ENCODE results near the gene GPR142. TPM values are rescaled to one million over a fixed set of nuclear protein-coding genes. Genes with fewer than 3 reads are reported as not detected.

Gene GPR142
- total RNA-seq, 1 donor from 2014 or later: not detected

DNA sequence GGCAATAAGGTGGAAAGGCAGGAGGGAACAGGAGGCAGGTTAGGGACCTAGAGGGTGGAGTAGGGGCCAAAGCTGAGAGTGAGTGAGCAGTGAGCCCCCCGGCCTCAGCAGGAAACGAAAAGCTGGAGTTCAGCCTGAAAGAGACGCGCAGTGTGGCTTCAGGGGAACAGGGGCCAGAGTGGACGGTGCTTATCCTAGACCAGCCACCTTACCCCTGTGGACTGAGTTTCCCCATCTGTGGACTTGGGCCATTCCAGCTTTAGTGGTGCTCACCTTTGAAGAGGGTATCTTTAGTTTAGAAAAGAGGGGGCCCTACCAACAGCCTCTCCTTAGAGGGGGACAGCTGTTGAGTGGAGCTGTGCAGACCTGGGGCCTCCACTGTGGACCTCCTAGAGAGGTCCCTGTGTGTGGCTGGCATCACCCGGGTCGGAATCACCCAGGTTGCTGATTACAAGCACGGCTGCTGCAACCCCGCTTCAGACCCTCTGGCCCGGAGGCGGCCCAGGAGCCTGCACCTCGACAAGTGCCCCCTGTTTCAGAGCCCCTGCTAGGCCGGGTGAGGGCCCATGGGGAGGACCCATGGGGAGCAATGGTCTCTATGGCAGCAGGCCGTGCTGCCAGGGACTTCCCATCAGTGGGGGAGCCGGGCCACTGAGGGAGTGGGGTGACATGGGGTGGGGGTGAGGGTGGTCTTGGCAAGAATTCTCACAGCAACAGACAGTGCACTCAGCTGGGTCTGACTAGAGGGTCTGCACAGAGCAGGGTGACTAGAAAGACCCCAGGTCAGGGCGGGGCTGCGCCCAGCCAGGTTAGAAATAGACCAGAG, 2.6 kb downstream of the GPR142 start:
- DNase-seq (ENCODE audit: low spot score in 2 of 2): no peak
- Histone ChIP-seq H3K27ac (no peak overlapping the region), H3K27me3 (no peaks in the 10 kb centered on the region), H3K4me1 (no peaks in the 10 kb centered on the region), H3K4me3 (no peak overlapping the region), H3K9me3 (no peaks in the 10 kb centered on the region), H3K36me3 (no peaks in the 10 kb centered on the region)
- intact Hi-C loops (cut with DNase I): no loop called here
- TF ChIP-seq, protein P1, sequence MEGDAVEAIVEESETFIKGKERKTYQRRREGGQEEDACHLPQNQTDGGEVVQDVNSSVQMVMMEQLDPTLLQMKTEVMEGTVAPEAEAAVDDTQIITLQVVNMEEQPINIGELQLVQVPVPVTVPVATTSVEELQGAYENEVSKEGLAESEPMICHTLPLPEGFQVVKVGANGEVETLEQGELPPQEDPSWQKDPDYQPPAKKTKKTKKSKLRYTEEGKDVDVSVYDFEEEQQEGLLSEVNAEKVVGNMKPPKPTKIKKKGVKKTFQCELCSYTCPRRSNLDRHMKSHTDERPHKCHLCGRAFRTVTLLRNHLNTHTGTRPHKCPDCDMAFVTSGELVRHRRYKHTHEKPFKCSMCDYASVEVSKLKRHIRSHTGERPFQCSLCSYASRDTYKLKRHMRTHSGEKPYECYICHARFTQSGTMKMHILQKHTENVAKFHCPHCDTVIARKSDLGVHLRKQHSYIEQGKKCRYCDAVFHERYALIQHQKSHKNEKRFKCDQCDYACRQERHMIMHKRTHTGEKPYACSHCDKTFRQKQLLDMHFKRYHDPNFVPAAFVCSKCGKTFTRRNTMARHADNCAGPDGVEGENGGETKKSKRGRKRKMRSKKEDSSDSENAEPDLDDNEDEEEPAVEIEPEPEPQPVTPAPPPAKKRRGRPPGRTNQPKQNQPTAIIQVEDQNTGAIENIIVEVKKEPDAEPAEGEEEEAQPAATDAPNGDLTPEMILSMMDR (IDR thresholded peaks at IDR 0.05): no peak

DNA sequence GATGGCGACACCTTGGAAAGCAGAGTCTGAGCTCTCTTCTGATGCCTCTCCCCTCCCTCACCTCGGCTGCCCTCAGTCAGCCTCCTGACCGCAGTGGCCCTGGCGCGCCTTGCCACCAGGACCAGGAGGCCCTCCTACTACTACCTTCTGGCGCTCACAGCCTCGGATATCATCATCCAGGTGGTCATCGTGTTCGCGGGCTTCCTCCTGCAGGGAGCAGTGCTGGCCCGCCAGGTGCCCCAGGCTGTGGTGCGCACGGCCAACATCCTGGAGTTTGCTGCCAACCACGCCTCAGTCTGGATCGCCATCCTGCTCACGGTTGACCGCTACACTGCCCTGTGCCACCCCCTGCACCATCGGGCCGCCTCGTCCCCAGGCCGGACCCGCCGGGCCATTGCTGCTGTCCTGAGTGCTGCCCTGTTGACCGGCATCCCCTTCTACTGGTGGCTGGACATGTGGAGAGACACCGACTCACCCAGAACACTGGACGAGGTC, 4.4 kb downstream of the GPR142 start:
- Histone ChIP-seq H3K4me3 (no peak overlapping the region), H3K4me1 (no peaks in the 10 kb centered on the region), H3K27me3 (no peaks in the 10 kb centered on the region), H3K36me3 (no peaks in the 10 kb centered on the region), H3K27ac (no peak overlapping the region), H3K9me3 (no peaks in the 10 kb centered on the region)
- DNase-seq (ENCODE audit: low spot score in 2 of 2): no peak
- intact Hi-C loops (cut with DNase I): no loop called here
- TF ChIP-seq, protein P1 (IDR thresholded peaks at IDR 0.05): no peak

DNA sequence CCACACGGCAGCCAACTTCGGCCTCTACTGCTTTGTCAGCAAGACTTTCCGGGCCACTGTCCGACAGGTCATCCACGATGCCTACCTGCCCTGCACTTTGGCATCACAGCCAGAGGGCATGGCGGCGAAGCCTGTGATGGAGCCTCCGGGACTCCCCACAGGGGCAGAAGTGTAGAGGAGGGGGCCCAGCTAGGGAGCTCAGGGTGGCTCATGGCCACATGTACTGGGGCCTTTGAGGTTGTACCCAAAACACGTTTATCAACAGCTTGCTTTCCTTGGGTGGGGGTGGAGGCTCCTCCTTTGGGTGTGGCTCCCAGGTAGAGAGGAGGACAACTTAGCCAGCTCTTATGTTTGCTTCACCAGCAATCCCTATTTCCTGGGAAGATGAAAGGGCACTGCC, 5.1 kb downstream of the GPR142 start:
- TF ChIP-seq, protein P1 (IDR thresholded peaks at IDR 0.05): no peak
- intact Hi-C loops (cut with DNase I): no loop called here
- H3K27me3 ChIP-seq: no peaks in the 10 kb centered on the region
- no peak for DNase-seq (ENCODE audit: low spot score in 2 of 2)
- H3K27ac ChIP-seq: no peak overlapping the region
- H3K4me1 ChIP-seq: no peaks in the 10 kb centered on the region
- H3K9me3 ChIP-seq: no peaks in the 10 kb centered on the region
- no peak overlapping the region for H3K4me3 ChIP-seq
- no peaks in the 10 kb centered on the region for H3K36me3 ChIP-seq

DNA sequence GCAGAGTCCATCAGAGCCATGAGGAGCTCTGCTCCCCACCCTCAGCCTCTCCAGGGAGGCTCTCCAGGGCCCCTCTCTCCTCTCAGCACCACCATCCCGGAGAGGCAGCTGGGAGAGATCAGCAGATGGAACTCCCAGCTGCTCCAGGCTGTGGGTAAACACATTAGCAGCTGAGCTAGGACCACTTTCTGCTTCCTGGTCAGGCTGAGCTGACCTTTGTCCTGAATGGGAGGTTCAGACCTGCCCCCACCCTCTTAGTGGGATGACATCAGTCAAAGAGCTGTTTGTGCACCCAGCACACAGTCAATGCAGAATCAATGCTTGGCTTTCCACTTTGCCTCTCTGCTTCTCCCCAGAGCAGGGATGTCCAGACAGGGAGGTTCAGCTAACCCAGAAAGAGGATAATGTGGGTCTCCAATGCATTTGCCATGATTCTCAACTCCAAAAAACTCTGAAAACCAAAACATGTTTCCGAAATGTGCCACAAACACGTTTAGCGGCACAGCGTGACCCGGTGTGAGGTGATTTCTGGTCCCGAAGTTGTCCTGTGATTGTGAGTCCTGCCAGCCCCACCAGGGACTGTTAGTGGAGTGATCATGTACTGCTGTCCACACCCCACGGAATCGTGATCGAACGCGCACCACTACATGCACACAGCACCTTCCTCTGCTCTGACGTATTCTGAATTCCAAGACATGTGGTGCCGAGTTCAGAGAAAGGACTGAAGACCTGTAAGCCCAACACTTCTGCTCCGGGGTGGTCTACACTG, 6.7 kb downstream of the GPR142 start:
- intact Hi-C loops (cut with DNase I): no loop called here
- H3K9me3 ChIP-seq: no peaks in the 10 kb centered on the region
- no peak for DNase-seq (ENCODE audit: low spot score in 2 of 2)
- no peaks in the 10 kb centered on the region for H3K4me1 ChIP-seq
- no peak overlapping the region for H3K27ac ChIP-seq
- no peak overlapping the region for H3K4me3 ChIP-seq
- H3K27me3 ChIP-seq: no peaks in the 10 kb centered on the region
- TF ChIP-seq, protein P1 (IDR thresholded peaks at IDR 0.05): no peak
- H3K36me3 ChIP-seq: no peaks in the 10 kb centered on the region

DNA sequence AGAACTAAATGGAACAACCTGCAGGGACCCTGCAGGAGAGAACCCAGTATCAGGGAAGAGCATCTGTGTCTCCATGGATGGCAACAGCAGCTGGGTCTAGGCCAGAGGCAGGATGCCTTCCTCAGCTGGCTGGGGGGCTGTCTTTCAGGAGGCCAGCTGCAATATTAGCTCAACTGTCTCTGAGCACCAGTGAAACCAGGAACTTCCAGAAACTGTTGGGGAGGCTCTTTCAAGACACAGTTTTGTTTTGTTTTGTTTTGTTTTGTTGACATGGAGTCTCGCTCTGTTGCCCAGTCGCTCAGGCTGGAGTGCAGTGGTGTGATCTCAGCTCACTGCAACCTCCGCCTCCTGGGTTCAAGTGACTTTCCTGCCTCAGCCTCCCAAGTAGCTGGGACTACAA, 7.6 kb downstream of the GPR142 start:
- no peaks in the 10 kb centered on the region for H3K9me3 ChIP-seq
- intact Hi-C loops (cut with DNase I): loop anchor here (5.0 kb wide), 1 partner anchor 163 kb away; the partner anchor contains the start of gene TTYH2
- TF ChIP-seq, protein P1 (IDR thresholded peaks at IDR 0.05): no peak
- no peak overlapping the region for H3K4me3 ChIP-seq
- no peaks in the 10 kb centered on the region for H3K27me3 ChIP-seq
- no peaks in the 10 kb centered on the region for H3K36me3 ChIP-seq
- no peak for DNase-seq (ENCODE audit: low spot score in 2 of 2)
- peaks cover 4% of the 10 kb centered on the region in 2 donors for H3K4me1 ChIP-seq
- H3K27ac ChIP-seq: no peak overlapping the region
